ENCODE data around the gene TRIM44. TPM values are rescaled to one million over a fixed set of nuclear protein-coding genes. Genes with fewer than 3 reads are reported as not detected.

TRIM44 gene
- polyA plus RNA-seq, 2 of the 4 experiments (the other 2 are of a cell fraction): 19.3 to 70.4 TPM

GRCh38 chr11:35785287-35786167, 123.0 kb downstream of the TRIM44 start:
- Histone ChIP-seq H3K27ac (no peak overlapping the region), H3K9me3 (no peaks in the 10 kb centered on the region), H3K4me3 (no peak overlapping the region), H3K4me2 (no peak overlapping the region), H3K4me1 (0 out of 3 replicates have a peak, but pooled peaks cover 12% of the 10 kb centered on the region)
- WGBS (ENCODE audit: missing lambda C conversion rate): 51% methylated on average over 4 of the region's 4 CpGs
- TF ChIP-seq PBX3 (IDR thresholded peaks at IDR 0.05): no peak
- TF ChIP-seq RARB (CRISPR knock-in tag; IDR thresholded peaks at IDR 0.05): no peak
- no peak for TF ChIP-seq POLR2A (IDR thresholded peaks at IDR 0.05; ENCODE audit: low read length)
- no peak for TF ChIP-seq JUN (IDR thresholded peaks at IDR 0.05)
- TF ChIP-seq MAX (IDR thresholded peaks at IDR 0.05): no peak
- TF ChIP-seq HDAC2 (IDR thresholded peaks at IDR 0.05): no peak
- TF ChIP-seq RCOR1 (IDR thresholded peaks at IDR 0.05; ENCODE audit: low read depth, low read length): no peak
- no peak for TF ChIP-seq FOSL2 (IDR thresholded peaks at IDR 0.05)
- no peak for TF ChIP-seq FOSL2 (CRISPR knock-in tag; IDR thresholded peaks at IDR 0.05)
- TF ChIP-seq CEBPB (IDR thresholded peaks at IDR 0.05): no peak
- no peak for TF ChIP-seq ELK1 (IDR thresholded peaks at IDR 0.05; ENCODE audit: low read depth, low read length)
- TF ChIP-seq HOXB5 (CRISPR knock-in tag; IDR thresholded peaks at IDR 0.05): no peak
- no peak for TF ChIP-seq REST (IDR thresholded peaks at IDR 0.05)
- no peak for TF ChIP-seq HMGXB4 (CRISPR knock-in tag; IDR thresholded peaks at IDR 0.05; ENCODE audit: borderline replicate concordance)
- no peak for TF ChIP-seq RFX5 (IDR thresholded peaks at IDR 0.05)
- TF ChIP-seq CTCF (IDR thresholded peaks at IDR 0.05): no peak
- no peak for TF ChIP-seq ATOH8 (CRISPR knock-in tag; IDR thresholded peaks at IDR 0.05; ENCODE audit: low read depth)
- no peak for TF ChIP-seq BCL3 (IDR thresholded peaks at IDR 0.05)
- TF ChIP-seq EHF (CRISPR knock-in tag; IDR thresholded peaks at IDR 0.05): no peak
- FAIRE-seq (no peak), ATAC-seq (no peak), DNase-seq (ENCODE audit: low read depth in 1 of 2, low spot score in 1 of 2) (no peak)
- ChIA-PET POLR2A (no interaction called here), CTCF (interaction anchor here (1.2 kb wide), 1 partner anchor 36 kb away, joined by 6 read pairs; no protein-coding TSS in a partner anchor)

Measured in A549 (cell line).